ENCODE data around the gene P2RX1. TPM values are rescaled to one million over a fixed set of nuclear protein-coding genes. Genes with fewer than 3 reads are reported as not detected.

The P2RX1 gene
- total and polyA plus RNA-seq, 4 donors = 0.44 to 5.2 (median 0.64) TPM

DNA sequence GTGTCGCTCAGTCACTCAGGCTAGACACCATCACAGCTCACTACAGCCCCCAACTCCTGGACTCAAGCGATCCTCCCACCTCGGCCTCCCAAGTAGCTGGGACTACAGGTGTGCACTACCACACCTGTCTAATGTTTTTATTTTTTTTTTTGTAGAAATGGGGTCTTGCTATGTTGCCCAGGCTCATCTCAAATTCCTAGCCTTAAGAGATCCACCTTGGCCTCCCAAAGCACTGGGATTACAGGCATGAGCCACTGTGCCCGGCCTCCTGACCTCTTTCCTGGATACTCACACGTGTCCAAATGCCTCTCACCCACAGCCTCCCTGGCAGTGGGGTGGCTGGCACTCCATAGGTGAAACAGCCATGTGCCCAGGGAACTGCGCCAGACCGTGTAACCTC, 40.9 kb downstream of the P2RX1 start:
- Histone ChIP-seq H3K36me3 (ENCODE audit: control insufficient read depth in 4 of 4, insufficient read depth in 3 of 4, low read depth in 1 of 4, low read length in 3 of 4) (no peaks in the 10 kb centered on the region), H3K9me3 (ENCODE audit: control insufficient read depth in 4 of 4, low read length in 3 of 4) (no peaks in the 10 kb centered on the region), H3K4me1 (ENCODE audit: control insufficient read depth in 4 of 4, insufficient read depth in 4 of 4, low read length in 3 of 4) (no peaks in the 10 kb centered on the region), H3K9ac (ENCODE audit: low read depth in 1 of 2, low read length in 2 of 2) (no peak overlapping the region), H3K27ac (ENCODE audit: low read depth in 1 of 2, low read length in 2 of 2) (no peak overlapping the region), H3K27me3 (ENCODE audit: control insufficient read depth in 4 of 4, insufficient read depth in 4 of 4, low read length in 3 of 4) (no peaks in the 10 kb centered on the region), H3K4me3 (ENCODE audit: low read depth in 1 of 3, low read length in 3 of 3) (no peak overlapping the region)
- TF ChIP-seq HNF4G (IDR thresholded peaks at IDR 0.05) (no peak), SP1 (IDR thresholded peaks at IDR 0.05) (no peak), HNF4A (conservative IDR thresholded peaks at IDR 0.05) (no peak), EGR1 (IDR thresholded peaks at IDR 0.05; ENCODE audit: low read depth in 2 of 2) (no peak), NR2F2 (IDR thresholded peaks at IDR 0.05) (no peak), JUND (IDR thresholded peaks at IDR 0.05) (no peak), RAD21 (IDR thresholded peaks at IDR 0.05) (no peak)
- TF ChIP-seq, protein P1, sequence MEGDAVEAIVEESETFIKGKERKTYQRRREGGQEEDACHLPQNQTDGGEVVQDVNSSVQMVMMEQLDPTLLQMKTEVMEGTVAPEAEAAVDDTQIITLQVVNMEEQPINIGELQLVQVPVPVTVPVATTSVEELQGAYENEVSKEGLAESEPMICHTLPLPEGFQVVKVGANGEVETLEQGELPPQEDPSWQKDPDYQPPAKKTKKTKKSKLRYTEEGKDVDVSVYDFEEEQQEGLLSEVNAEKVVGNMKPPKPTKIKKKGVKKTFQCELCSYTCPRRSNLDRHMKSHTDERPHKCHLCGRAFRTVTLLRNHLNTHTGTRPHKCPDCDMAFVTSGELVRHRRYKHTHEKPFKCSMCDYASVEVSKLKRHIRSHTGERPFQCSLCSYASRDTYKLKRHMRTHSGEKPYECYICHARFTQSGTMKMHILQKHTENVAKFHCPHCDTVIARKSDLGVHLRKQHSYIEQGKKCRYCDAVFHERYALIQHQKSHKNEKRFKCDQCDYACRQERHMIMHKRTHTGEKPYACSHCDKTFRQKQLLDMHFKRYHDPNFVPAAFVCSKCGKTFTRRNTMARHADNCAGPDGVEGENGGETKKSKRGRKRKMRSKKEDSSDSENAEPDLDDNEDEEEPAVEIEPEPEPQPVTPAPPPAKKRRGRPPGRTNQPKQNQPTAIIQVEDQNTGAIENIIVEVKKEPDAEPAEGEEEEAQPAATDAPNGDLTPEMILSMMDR (IDR thresholded peaks at IDR 0.05; ENCODE audit: low read depth, low read length, missing input control) = no peak
- TF ChIP-seq, protein P2, sequence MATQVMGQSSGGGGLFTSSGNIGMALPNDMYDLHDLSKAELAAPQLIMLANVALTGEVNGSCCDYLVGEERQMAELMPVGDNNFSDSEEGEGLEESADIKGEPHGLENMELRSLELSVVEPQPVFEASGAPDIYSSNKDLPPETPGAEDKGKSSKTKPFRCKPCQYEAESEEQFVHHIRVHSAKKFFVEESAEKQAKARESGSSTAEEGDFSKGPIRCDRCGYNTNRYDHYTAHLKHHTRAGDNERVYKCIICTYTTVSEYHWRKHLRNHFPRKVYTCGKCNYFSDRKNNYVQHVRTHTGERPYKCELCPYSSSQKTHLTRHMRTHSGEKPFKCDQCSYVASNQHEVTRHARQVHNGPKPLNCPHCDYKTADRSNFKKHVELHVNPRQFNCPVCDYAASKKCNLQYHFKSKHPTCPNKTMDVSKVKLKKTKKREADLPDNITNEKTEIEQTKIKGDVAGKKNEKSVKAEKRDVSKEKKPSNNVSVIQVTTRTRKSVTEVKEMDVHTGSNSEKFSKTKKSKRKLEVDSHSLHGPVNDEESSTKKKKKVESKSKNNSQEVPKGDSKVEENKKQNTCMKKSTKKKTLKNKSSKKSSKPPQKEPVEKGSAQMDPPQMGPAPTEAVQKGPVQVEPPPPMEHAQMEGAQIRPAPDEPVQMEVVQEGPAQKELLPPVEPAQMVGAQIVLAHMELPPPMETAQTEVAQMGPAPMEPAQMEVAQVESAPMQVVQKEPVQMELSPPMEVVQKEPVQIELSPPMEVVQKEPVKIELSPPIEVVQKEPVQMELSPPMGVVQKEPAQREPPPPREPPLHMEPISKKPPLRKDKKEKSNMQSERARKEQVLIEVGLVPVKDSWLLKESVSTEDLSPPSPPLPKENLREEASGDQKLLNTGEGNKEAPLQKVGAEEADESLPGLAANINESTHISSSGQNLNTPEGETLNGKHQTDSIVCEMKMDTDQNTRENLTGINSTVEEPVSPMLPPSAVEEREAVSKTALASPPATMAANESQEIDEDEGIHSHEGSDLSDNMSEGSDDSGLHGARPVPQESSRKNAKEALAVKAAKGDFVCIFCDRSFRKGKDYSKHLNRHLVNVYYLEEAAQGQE (IDR thresholded peaks at IDR 0.05) = no peak
- TF ChIP-seq, protein P3, sequence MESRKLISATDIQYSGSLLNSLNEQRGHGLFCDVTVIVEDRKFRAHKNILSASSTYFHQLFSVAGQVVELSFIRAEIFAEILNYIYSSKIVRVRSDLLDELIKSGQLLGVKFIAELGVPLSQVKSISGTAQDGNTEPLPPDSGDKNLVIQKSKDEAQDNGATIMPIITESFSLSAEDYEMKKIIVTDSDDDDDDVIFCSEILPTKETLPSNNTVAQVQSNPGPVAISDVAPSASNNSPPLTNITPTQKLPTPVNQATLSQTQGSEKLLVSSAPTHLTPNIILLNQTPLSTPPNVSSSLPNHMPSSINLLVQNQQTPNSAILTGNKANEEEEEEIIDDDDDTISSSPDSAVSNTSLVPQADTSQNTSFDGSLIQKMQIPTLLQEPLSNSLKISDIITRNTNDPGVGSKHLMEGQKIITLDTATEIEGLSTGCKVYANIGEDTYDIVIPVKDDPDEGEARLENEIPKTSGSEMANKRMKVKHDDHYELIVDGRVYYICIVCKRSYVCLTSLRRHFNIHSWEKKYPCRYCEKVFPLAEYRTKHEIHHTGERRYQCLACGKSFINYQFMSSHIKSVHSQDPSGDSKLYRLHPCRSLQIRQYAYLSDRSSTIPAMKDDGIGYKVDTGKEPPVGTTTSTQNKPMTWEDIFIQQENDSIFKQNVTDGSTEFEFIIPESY (IDR thresholded peaks at IDR 0.05) = no peak
- TF ChIP-seq, protein P4, sequence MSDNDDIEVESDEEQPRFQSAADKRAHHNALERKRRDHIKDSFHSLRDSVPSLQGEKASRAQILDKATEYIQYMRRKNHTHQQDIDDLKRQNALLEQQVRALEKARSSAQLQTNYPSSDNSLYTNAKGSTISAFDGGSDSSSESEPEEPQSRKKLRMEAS (IDR thresholded peaks at IDR 0.05) = no peak
- DNase-seq (ENCODE audit: low spot score) = no peak
- WGBS = 96% methylated on average over 7 of the region's 7 CpGs

DNA sequence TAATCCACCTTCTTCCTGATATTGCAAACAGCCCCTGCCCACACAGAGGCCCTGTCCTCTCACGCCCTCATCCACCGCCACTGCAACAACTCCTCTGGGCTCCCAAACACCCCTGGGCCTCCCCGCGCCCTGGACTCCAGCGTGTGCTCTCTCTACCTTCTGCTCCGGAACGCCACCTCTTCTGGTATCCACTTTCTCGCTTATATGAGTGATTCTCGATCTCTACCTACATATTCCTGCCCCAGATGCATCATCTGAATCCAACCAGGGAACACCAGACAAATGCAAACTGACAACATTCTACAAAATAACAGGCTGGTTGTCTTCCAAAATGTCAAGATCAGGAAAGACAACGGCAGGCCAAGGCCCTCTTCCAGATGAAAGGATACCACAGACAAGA, 42.4 kb downstream of the P2RX1 start:
- H3K9ac ChIP-seq (ENCODE audit: low read depth in 1 of 2, low read length in 2 of 2) = no peak overlapping the region
- no peak for DNase-seq (ENCODE audit: low spot score)
- H3K4me1 ChIP-seq (ENCODE audit: control insufficient read depth in 4 of 4, insufficient read depth in 4 of 4, low read length in 3 of 4) = no peaks in the 10 kb centered on the region
- H3K4me3 ChIP-seq (ENCODE audit: low read depth in 1 of 3, low read length in 3 of 3) = no peak overlapping the region
- H3K27me3 ChIP-seq (ENCODE audit: control insufficient read depth in 4 of 4, insufficient read depth in 4 of 4, low read length in 3 of 4) = no peaks in the 10 kb centered on the region
- H3K36me3 ChIP-seq (ENCODE audit: control insufficient read depth in 4 of 4, insufficient read depth in 3 of 4, low read depth in 1 of 4, low read length in 3 of 4) = no peaks in the 10 kb centered on the region
- H3K27ac ChIP-seq (ENCODE audit: low read depth in 1 of 2, low read length in 2 of 2) = no peak overlapping the region
- TF ChIP-seq TAF1 (conservative IDR thresholded peaks at IDR 0.05) = no peak
- TF ChIP-seq, protein P5, sequence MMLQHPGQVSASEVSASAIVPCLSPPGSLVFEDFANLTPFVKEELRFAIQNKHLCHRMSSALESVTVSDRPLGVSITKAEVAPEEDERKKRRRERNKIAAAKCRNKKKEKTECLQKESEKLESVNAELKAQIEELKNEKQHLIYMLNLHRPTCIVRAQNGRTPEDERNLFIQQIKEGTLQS (IDR thresholded peaks at IDR 0.05) = no peak
- TF ChIP-seq NR2F2 (IDR thresholded peaks at IDR 0.05) = no peak
- TF ChIP-seq, protein P2 (IDR thresholded peaks at IDR 0.05) = no peak
- TF ChIP-seq RAD21 (IDR thresholded peaks at IDR 0.05) = no peak
- TF ChIP-seq EGR1 (IDR thresholded peaks at IDR 0.05; ENCODE audit: low read depth in 2 of 2) = no peak
- TF ChIP-seq, protein P1 (IDR thresholded peaks at IDR 0.05; ENCODE audit: low read depth, low read length, missing input control) = no peak
- no peak for TF ChIP-seq SP1 (IDR thresholded peaks at IDR 0.05)
- no peak for TF ChIP-seq HNF4A (conservative IDR thresholded peaks at IDR 0.05)
- TF ChIP-seq YY1 (IDR thresholded peaks at IDR 0.05) = no peak
- H3K9me3 ChIP-seq (ENCODE audit: control insufficient read depth in 4 of 4, low read length in 3 of 4) = no peaks in the 10 kb centered on the region
- WGBS = 95% methylated on average over 10 of the region's 10 CpGs
